ENCODE data around the gene HS2ST1.

HS2ST1 gene

DNA sequence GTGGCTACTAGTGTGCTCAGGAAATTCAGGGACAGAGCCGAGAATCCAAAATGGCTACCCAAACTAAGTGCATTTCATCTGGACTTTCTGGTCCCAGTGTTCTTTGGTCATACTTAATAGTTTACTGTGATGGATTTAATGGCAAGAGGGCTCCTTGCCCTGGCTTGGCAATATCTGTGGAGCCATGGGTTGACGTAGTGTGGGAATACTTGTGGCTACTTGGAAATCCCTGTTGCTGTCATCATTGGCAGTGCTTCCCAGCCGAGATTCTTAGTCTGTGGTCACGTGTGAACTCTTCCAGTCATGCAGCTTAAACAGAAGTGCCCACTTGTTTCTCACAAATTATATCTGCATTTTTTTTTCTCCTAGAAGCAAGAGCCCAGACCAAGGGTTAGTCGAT is 198.9 kb downstream of the HS2ST1 start:
- peak; percentile 93 for DNase-seq (ENCODE audit: low spot score)

GRCh38 chr1:87115317-87115890 is 201.0 kb downstream of the HS2ST1 start:
- peak; percentile 90 for DNase-seq (ENCODE audit: low spot score)

DNA sequence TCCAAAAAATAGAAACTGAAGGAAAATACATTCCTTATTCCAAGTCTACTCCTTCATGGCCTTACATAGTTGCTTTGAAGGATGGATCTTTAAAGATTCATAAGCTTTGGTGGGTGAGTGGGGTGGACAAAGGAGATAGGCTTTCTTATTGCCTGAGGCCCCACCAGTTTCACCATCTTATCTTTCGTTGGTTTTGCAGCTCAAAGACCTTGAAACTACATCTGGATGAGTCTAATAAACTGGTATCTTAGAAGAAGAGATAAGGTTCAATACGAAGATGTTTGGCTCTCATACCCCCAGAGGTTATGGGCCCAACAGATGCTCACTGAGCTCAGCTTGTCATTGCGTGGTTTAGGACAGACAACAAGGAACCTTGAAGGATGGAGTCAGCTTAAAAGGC is 201.5 kb downstream of the HS2ST1 start:
- no peak for DNase-seq (ENCODE audit: low spot score)

GRCh38 chr1:87117761-87118368 is 203.4 kb downstream of the HS2ST1 start:
- DNase-seq (ENCODE audit: low spot score) = no peak

DNA sequence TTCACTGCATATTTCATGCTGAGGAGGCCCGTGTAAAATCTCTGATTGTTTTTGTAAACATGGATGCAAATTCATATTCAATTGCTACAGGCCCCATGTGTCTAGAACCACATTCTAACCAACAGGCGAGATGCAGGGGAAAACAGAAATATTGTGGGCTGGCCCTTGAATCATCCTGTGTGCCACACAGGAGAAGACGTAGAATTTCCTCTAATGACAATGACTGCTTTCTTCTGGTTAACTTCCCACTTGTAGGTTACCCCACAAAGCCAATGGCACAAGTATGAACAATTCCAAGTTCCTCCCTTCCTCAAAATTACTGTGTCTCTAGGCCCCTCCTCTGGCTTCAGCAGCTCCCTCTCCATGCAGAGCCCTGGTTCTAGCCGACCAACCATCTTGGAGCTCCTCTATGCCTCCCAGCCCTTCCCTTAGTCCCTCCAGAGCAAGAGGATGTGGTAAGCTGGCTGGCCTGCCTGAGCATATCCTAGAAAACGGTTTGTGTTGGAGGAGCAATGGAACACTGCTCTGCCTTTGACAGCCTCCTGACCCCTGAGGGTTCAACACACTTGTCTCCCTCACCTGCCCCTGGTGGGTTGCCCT is 205.2 kb downstream of the HS2ST1 start:
- DNase-seq (ENCODE audit: low spot score) = no peak

DNA sequence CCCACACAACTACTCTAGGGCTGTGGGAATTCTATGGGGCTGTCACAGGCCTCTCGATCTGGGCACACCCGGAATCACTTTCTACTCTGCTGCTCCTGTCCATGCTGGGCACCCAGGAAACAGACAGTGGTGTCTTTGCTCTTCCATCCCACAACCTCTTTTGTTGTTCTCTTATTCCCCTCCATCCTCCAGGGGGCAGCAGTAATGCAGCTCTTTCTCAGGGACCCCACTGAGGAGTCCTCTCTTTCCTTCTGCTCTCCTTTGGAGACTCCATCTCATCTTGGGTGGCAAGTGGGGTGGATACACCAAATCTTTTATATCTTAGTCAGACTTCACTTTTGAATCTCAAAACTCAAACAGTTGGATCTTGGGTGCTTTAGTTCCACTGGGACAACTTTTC is 206.3 kb downstream of the HS2ST1 start:
- no peak for DNase-seq (ENCODE audit: low spot score)

DNA sequence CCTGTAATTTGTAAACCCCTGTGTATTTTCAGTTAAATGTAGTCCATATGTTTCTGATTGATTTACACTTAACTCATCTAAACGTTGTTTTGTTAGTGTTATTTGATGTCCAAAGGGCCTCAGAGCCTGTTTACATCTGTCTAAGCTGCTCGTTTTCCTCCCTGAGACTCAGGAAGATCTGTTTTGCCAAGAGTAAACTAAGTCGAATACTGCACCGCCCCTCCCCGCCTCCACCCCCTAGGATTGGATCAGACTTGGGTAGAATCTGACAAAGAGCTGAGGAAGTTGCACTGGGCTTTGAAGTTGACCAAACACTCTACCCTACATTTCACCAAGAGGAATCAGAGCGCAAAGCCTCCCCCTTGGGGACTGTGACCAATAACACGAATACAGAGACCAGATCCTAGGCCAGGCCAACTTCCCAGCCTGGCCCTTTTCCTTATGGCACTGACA is 207.3 kb downstream of the HS2ST1 start:
- no peak for DNase-seq (ENCODE audit: low spot score)

GRCh38 chr1:87122243-87122642 is 207.8 kb downstream of the HS2ST1 start:
- no peak for DNase-seq (ENCODE audit: low spot score)

DNA sequence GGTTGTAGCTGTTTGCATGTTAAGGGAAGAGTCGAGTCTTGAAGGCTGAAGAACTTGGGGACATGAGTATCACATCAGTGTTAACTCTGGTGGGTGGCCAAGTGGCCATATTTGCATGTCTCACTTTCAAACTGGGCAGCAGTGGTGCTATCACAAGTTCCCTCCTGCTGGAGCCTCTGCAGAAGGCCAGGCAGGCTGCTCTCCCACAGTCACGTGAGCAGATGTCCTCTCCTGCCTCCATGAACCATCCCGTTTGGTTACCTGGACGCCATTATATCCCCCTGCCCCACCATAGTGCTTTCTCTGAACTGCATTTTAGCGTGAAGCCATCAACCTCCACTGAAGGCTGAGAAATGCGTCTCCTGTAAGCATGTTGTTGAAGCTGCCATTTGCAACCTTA is 209.2 kb downstream of the HS2ST1 start:
- DNase-seq (ENCODE audit: low spot score) = no peak

GRCh38 chr1:87126886-87127505 is 212.6 kb downstream of the HS2ST1 start:
- no peak for DNase-seq (ENCODE audit: low spot score)

DNA sequence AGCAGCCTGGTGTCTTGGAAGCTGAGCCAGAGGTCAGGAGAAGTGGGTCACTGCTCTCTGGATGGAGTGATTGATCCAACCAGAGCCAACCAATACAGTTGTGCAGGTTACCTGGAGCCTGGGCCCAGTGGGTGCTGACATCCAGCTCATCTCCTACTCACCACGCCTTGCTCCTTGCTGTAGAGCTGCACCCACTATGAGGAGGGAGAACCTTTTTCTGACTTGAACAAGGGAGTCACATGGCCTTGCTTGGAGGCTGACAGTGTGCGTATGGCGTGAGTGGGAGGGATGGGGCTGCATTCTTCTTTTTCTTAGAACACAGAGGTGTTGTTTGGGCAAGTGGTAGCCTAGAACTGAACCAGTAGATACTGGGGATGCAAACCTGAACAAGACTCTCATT is 213.1 kb downstream of the HS2ST1 start:
- no peak for DNase-seq (ENCODE audit: low spot score)

GRCh38 chr1:87129038-87129437 is 214.6 kb downstream of the HS2ST1 start:
- DNase-seq (ENCODE audit: low spot score) = no peak

DNA sequence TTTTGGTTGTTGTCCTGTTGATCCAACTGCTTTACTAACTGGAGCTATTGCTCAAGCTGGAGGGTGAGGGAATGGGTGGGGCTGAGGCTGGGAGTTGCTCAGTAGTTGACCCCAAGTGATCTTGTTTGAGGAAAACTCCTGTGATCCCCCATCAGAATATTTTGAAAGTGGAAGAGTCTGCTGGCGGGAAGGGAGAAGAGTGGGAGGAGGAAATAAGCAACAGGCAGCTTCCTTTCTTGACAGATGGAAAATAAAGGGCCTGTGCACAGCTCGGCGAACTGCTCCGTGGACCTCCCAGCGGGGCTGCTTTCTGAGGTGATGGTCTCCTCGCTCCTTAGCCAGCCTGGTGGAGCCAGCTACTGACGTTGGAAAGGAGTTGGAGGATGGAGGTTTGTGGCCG is 215.2 kb downstream of the HS2ST1 start:
- peak; percentile 30 for DNase-seq (ENCODE audit: low spot score)

- DNase-seq (ENCODE audit: low spot score) = no peak
These were observed 216.0 kb downstream of the HS2ST1 start for GRCh38 chr1:87130438-87130837.

GRCh38 chr1:87131809-87132283 is 217.4 kb downstream of the HS2ST1 start:
- DNase-seq (ENCODE audit: low spot score) = peak; percentile 95

- no peak for DNase-seq (ENCODE audit: low spot score)
These were observed 217.9 kb downstream of the HS2ST1 start for GRCh38 chr1:87132284-87132870.

GRCh38 chr1:87134061-87134460 is 219.6 kb downstream of the HS2ST1 start:
- peak; percentile 45 for DNase-seq (ENCODE audit: low spot score)

GRCh38 chr1:87134625-87135328 is 220.3 kb downstream of the HS2ST1 start:
- no peak for DNase-seq (ENCODE audit: low spot score)

DNA sequence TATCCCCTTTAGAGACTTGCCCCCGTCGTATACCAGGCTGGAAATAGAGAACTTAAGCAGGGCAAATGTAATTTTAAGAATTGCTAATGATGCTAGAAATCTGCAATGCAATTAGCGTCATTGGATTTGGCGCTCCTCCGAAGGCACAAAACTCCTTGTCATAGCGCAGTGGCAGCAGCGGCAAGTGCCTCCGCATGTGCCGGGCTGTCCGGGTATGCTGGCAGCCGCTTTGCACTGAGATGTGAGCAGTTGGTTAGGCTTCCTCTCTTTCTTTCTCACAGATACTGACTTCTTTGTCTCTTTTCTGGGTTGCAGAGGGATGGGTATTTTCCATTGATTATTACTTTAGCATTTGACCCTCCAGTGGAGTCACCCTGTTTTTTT is 220.9 kb downstream of the HS2ST1 start:
- DNase-seq (ENCODE audit: low spot score) = no peak

DNA sequence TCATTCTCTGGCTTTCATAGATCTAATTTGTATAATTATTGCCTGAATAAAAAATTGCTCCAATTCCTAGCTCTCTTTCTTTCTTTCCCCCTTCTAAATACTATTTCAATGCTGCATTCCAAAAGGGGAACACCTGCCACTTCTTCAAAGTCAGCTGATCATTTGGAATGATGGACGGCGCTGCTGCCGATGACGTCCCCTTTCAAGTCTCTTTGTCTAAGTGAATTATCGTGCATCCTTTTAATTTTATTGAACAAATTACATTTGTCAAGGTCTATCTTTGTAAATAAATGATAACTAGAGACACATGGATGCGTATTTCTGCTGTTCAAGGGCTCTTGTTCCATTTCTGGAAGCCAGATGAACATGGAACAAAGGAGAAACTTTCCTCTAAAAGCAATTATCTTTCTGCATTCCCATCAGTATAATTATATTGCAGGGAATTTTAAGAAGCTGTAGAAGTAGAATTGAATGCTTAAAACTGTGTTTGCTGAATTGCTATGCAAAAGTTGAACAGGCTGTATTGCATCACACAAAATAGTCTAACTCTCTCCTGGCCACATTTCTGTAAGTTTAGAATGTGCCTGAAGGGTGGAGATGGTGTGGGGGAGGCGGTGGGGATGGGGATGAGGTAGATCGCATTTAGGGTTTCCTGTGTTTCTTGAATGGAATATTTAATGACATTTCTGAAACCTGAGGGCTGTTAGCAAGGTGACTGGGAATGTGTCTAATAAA is 222.3 kb downstream of the HS2ST1 start:
- no peak for DNase-seq (ENCODE audit: low spot score)

DNA sequence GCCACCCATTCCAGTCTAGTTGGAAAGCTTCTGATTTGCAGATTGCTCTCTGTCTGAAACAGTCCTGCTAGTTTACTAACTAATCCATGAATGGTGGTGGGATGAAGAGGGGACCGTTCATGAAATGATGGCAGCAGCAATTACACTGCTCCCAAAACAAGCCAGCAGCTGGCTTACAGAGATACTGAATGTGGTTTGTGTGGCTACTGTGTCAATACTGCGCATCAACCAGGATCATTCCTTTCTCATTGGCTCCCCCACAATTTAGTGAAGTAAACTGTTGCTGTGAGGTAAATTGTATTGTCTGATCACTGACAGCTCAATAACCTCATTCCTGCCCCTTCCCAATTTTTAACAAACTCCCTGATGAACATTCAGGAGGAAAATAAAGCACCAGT is 222.9 kb downstream of the HS2ST1 start:
- DNase-seq (ENCODE audit: low spot score) = no peak

All from AG20443 (cell line).